HG03135 (cell line): Measurements from ENCODE around the gene VAMP3.

ENCODE experiments used
- ATAC-seq: cut with Tn5 transposase; IDR thresholded peaks from one replicate; pipeline ENCODE4 v1.9.1; 2021; ENCODE audit warnings: mild to moderate bottlenecking, moderate library complexity; ENCODE audit not compliant: unreplicated experiment

Gene VAMP3

GRCh38 chr1:7770997-7771822 lies at the start of gene VAMP3:
Gene VAMP3, plus strand, starts transcription at chr1:7771296. Its CDS starts 88 bp downstream, at chr1:7771384.
- peak; percentile 86 for ATAC-seq

GRCh38 chr1:7721940-7722669 lies 49.0 kb upstream of the VAMP3 start:
- ATAC-seq, result no peak

- ATAC-seq, result no peak
These were observed 48.5 kb upstream of the VAMP3 start for GRCh38 chr1:7722670-7723012.

GRCh38 chr1:7726623-7727022 lies 44.5 kb upstream of the VAMP3 start:
- ATAC-seq, result no peak

- ATAC-seq, result no peak
These were observed 43.2 kb upstream of the VAMP3 start for GRCh38 chr1:7727809-7728471.

- no peak for ATAC-seq
These were observed 41.3 kb upstream of the VAMP3 start for GRCh38 chr1:7729761-7730160.

GRCh38 chr1:7732331-7732730 lies 38.8 kb upstream of the VAMP3 start:
- no peak for ATAC-seq

- no peak for ATAC-seq
These were observed 37.8 kb upstream of the VAMP3 start for GRCh38 chr1:7733276-7733675.

- ATAC-seq, result no peak
These were observed 33.1 kb upstream of the VAMP3 start for GRCh38 chr1:7738044-7738443.

GRCh38 chr1:7743346-7743745 lies 27.8 kb upstream of the VAMP3 start:
- no peak for ATAC-seq

- no peak for ATAC-seq
These were observed 26.2 kb upstream of the VAMP3 start for GRCh38 chr1:7744882-7745281.

- no peak for ATAC-seq
These were observed 25.3 kb upstream of the VAMP3 start for GRCh38 chr1:7745783-7746182.

- ATAC-seq, result no peak
These were observed 23.5 kb upstream of the VAMP3 start for GRCh38 chr1:7747605-7748004.

GRCh38 chr1:7749126-7749525 lies 22.0 kb upstream of the VAMP3 start:
- no peak for ATAC-seq

- no peak for ATAC-seq
These were observed 19.9 kb upstream of the VAMP3 start for GRCh38 chr1:7751174-7751573.

GRCh38 chr1:7752512-7753417 lies 18.3 kb upstream of the VAMP3 start:
- no peak for ATAC-seq

- no peak for ATAC-seq
These were observed 17.5 kb upstream of the VAMP3 start for GRCh38 chr1:7753641-7754040.

- no peak for ATAC-seq
These were observed 16.9 kb upstream of the VAMP3 start for GRCh38 chr1:7754234-7754633.

GRCh38 chr1:7755448-7755847 lies 15.6 kb upstream of the VAMP3 start:
- ATAC-seq, result no peak

GRCh38 chr1:7760245-7760644 lies 10.9 kb upstream of the VAMP3 start:
- no peak for ATAC-seq

- no peak for ATAC-seq
These were observed 10.0 kb upstream of the VAMP3 start for GRCh38 chr1:7761103-7761502.
